ENCODE measurements around the gene RERE. TPM values are rescaled to one million over a fixed set of nuclear protein-coding genes. Genes with fewer than 3 reads are reported as not detected.

The RERE gene
- total and polyA plus RNA-seq, 12 donors = 33.4 to 146 (median 72.7) TPM

- H3K27ac ChIP-seq = peak overlapping the region in 3 of 5 donors; percentile 78 to 88 (median 81)
- H3K4me1 ChIP-seq (replicated peaks in 1 of 2) = peaks cover 44 to 65% of the 10 kb centered on the region in 2 donors
- no peaks in the 10 kb centered on the region for H3K27me3 ChIP-seq
- H3K9me3 ChIP-seq (replicated peaks in 1 of 3) = no peaks in the 10 kb centered on the region
- H3K4me3 ChIP-seq = no peak overlapping the region
- TF ChIP-seq CTCF (IDR thresholded peaks at IDR 0.05) (no peak), POLR2A (IDR thresholded peaks at IDR 0.05) (no peak)
- WGBS, 4 donors = 71 to 78% (median 77%) methylated on average over 21 to 29 of the region's 29 CpGs
- peaks cover 0 to 56% of the 10 kb centered on the region in 2 donors for H3K36me3 ChIP-seq (replicated peaks in 1 of 2)
- DNase-seq = peak in 5 of 7 donors; percentile 30 to 69 (median 60)
- intact Hi-C loops (cut with DNase I) = no loop called here
Observed at GRCh38 chr1:8364528-8365442, 452.7 kb downstream of the RERE start.

GRCh38 chr1:8363767-8364301, 453.6 kb downstream of the RERE start:
- 25 to 60% (median 42%) methylated on average over 6 to 18 of the region's 18 CpGs for WGBS, 4 donors
- H3K9me3 ChIP-seq (replicated peaks in 1 of 3) = no peaks in the 10 kb centered on the region
- TF ChIP-seq CTCF (IDR thresholded peaks at IDR 0.05) (no peak), POLR2A (IDR thresholded peaks at IDR 0.05) (no peak)
- no peaks in the 10 kb centered on the region for H3K27me3 ChIP-seq
- peak in 3 of 7 donors; percentile 36 to 47 (median 44) for DNase-seq
- intact Hi-C loops (cut with DNase I) = no loop called here
- peaks cover 0 to 66% of the 10 kb centered on the region in 2 donors for H3K36me3 ChIP-seq (replicated peaks in 1 of 2)
- peaks cover 41 to 56% of the 10 kb centered on the region in 2 donors for H3K4me1 ChIP-seq (replicated peaks in 1 of 2)
- H3K27ac ChIP-seq = peak overlapping the region; percentile 63 to 88 (median 78)
- H3K4me3 ChIP-seq = no peak overlapping the region

- Histone ChIP-seq H3K4me3 (no peak overlapping the region), H3K27ac (peak overlapping the region; percentile 63 to 88 (median 78)), H3K4me1 (replicated peaks in 1 of 2) (peaks cover 36 to 57% of the 10 kb centered on the region in 2 donors), H3K27me3 (no peaks in the 10 kb centered on the region), H3K9me3 (replicated peaks in 1 of 3) (no peaks in the 10 kb centered on the region), H3K36me3 (replicated peaks in 1 of 2) (peaks cover 0 to 71% of the 10 kb centered on the region in 2 donors)
- TF ChIP-seq POLR2A (IDR thresholded peaks at IDR 0.05) (no peak), CTCF (IDR thresholded peaks at IDR 0.05) (no peak)
- peak in 3 of 7 donors; percentile 29 to 60 (median 47) for DNase-seq
- intact Hi-C loops (cut with DNase I) = no loop called here
- WGBS, 4 donors = 33 to 43% (median 38%) methylated on average over 7 to 8 of the region's 8 CpGs
Observed at GRCh38 chr1:8363186-8363766, 454.2 kb downstream of the RERE start.

- Histone ChIP-seq H3K27ac (peak overlapping the region; percentile 63 to 88 (median 78)), H3K4me3 (no peak overlapping the region), H3K27me3 (no peaks in the 10 kb centered on the region), H3K36me3 (replicated peaks in 1 of 2) (peaks cover 0 to 77% of the 10 kb centered on the region in 2 donors), H3K9me3 (replicated peaks in 1 of 3) (no peaks in the 10 kb centered on the region), H3K4me1 (replicated peaks in 1 of 2) (peaks cover 34 to 57% of the 10 kb centered on the region in 2 donors)
- intact Hi-C loops (cut with DNase I) = no loop called here
- TF ChIP-seq POLR2A (IDR thresholded peaks at IDR 0.05) (no peak), CTCF (IDR thresholded peaks at IDR 0.05) (no peak)
- 54 to 76% (median 58%) methylated on average over 6 to 13 of the region's 13 CpGs for WGBS, 4 donors
- peak; percentile 63 to 90 (median 84) for DNase-seq
Observed at GRCh38 chr1:8362701-8363101, 454.7 kb downstream of the RERE start.

Measured in adrenal gland (tissue), 12 donors.